HEK293 (cell line): ENCODE data around the gene AIFM1.
A peak's percentile ranks its signal among the peaks of the same experiment; 100 is the strongest.

Source experiments
- CTCF ChIA-PET: fragments of 350-600 bp; formaldehyde crosslinking; extraction: SDS; loops from one replicate; lab custom pipeline; 2021; ENCODE audit warnings: antibody characterized with exemption; lab: Yijun Ruan, JAX
- POLR2A ChIA-PET: fragments of 300-600 bp; formaldehyde crosslinking; extraction: SDS; loops from one replicate; lab custom pipeline; 2020; ENCODE audit warnings: antibody characterized with exemption, inconsistent platforms; lab: Yijun Ruan, JAX
- H3K27ac ChIP-seq: fragments of 200-500 bp; sonication (Bioruptor generic); 2 replicates; pipeline ENCODE4 v1.5.1; 2014; ENCODE audit warnings: low read depth, low read length, control low read depth, inconsistent platforms; ENCODE audit errors: extremely low read depth
- H3K36me3 ChIP-seq, 2 experiments: fragments of 200-500 bp in 1 of 2; sonication (Bioruptor generic) in 1 of 2; 1 replicate in 1 of 2; 2 replicates in 1 of 2; pipeline ENCODE4 v1.5.1; 2014 to 2017; ENCODE audit warnings: inconsistent platforms in 2 of 2, low read length in 2 of 2; ENCODE audit not compliant: control insufficient read depth in 2 of 2, insufficient read depth in 1 of 2
- H3K4me1 ChIP-seq: fragments of 200-500 bp; sonication (Bioruptor generic); 2 replicates; pipeline ENCODE4 v1.5.1; 2014; ENCODE audit warnings: mild to moderate bottlenecking, low read length, inconsistent platforms; ENCODE audit not compliant: control insufficient read depth, insufficient read depth
- H3K4me3 ChIP-seq: 2 replicates; pipeline ENCODE4 v1.5.1; 2011; ENCODE audit warnings: low read depth, mild to moderate bottlenecking, control low read depth, low read length, moderate library complexity
- H3K9me3 ChIP-seq: fragments of 200-500 bp; sonication (Bioruptor generic); 2 replicates; pipeline ENCODE4 v1.5.1; 2014; ENCODE audit warnings: low read depth, low read length, inconsistent platforms; ENCODE audit not compliant: control insufficient read depth, insufficient read depth
- BCL11B ChIP-seq: fragments of 450-650 bp; formaldehyde crosslinking; IDR thresholded peaks from 2 replicates; pipeline ENCODE4 v1.5.1; 2016; ENCODE audit warnings: low read depth, missing biosample characterization, missing genetic modification characterization
- EGR2 ChIP-seq: fragments of 450-650 bp; formaldehyde crosslinking; IDR thresholded peaks from 2 replicates; pipeline ENCODE4 v1.5.1; 2016; ENCODE audit warnings: low read depth, missing biosample characterization, missing genetic modification characterization
- GLI4 ChIP-seq: fragments of 450-650 bp; formaldehyde crosslinking; IDR thresholded peaks from 2 replicates; pipeline ENCODE4 v1.5.1; 2016; ENCODE audit warnings: missing biosample characterization, missing genetic modification characterization
- KLF1 ChIP-seq: fragments of 450-650 bp; formaldehyde crosslinking; IDR thresholded peaks from 2 replicates; pipeline ENCODE4 v1.5.1; 2016; ENCODE audit warnings: missing biosample characterization, missing genetic modification characterization
- KLF8 ChIP-seq: fragments of 450-650 bp; formaldehyde crosslinking; IDR thresholded peaks from 2 replicates; pipeline ENCODE4 v1.5.1; 2016; ENCODE audit warnings: missing biosample characterization, missing genetic modification characterization
- KLF9 ChIP-seq: fragments of 450-650 bp; formaldehyde crosslinking; IDR thresholded peaks from 2 replicates; pipeline ENCODE4 v1.5.1; 2016; ENCODE audit warnings: missing biosample characterization, missing genetic modification characterization, low read depth
- SALL2 ChIP-seq: fragments of 450-650 bp; formaldehyde crosslinking; IDR thresholded peaks from 2 replicates; pipeline ENCODE4 v1.5.0; 2017; ENCODE audit warnings: missing biosample characterization, mild to moderate bottlenecking, missing genetic modification characterization, borderline replicate concordance
- SCRT1 ChIP-seq: fragments of 450-650 bp; formaldehyde crosslinking; IDR thresholded peaks from 2 replicates; pipeline ENCODE4 v1.5.1; 2016; ENCODE audit warnings: missing biosample characterization, missing genetic modification characterization, borderline replicate concordance
- SP3 ChIP-seq: fragments of 450-650 bp; formaldehyde crosslinking; IDR thresholded peaks from 2 replicates; pipeline ENCODE4 v1.5.1; 2016; ENCODE audit warnings: missing biosample characterization, missing genetic modification characterization
- YY1 ChIP-seq: fragments of 450-650 bp; formaldehyde crosslinking; IDR thresholded peaks from 2 replicates; pipeline ENCODE4 v1.5.1; 2018; ENCODE audit warnings: missing biosample characterization, missing genetic modification characterization
- ZBTB20 ChIP-seq: fragments of 450-650 bp; formaldehyde crosslinking; IDR thresholded peaks from 2 replicates; pipeline ENCODE4 v1.5.1; 2016; ENCODE audit warnings: missing biosample characterization, missing genetic modification characterization
- ZBTB8A ChIP-seq: fragments of 450-650 bp; formaldehyde crosslinking; IDR thresholded peaks from 2 replicates; pipeline ENCODE4 v1.5.1; 2016; ENCODE audit warnings: missing biosample characterization, missing genetic modification characterization
- ZFHX2 ChIP-seq: fragments of 450-650 bp; formaldehyde crosslinking; conservative IDR thresholded peaks from 2 replicates; pipeline ENCODE4 v1.5.1; 2016; ENCODE audit warnings: missing biosample characterization, missing genetic modification characterization
- ZNF155 ChIP-seq: fragments of 450-650 bp; formaldehyde crosslinking; IDR thresholded peaks from 2 replicates; pipeline ENCODE4 v1.5.1; 2016; ENCODE audit warnings: missing biosample characterization, missing genetic modification characterization
- ZNF169 ChIP-seq: fragments of 450-650 bp; formaldehyde crosslinking; IDR thresholded peaks from 2 replicates; pipeline ENCODE4 v1.5.1; 2016; ENCODE audit warnings: missing biosample characterization, missing genetic modification characterization
- ZNF221 ChIP-seq: fragments of 450-650 bp; formaldehyde crosslinking; IDR thresholded peaks from 2 replicates; pipeline ENCODE4 v1.5.1; 2017; ENCODE audit warnings: missing biosample characterization, missing genetic modification characterization, borderline replicate concordance
- ZNF239 ChIP-seq: fragments of 450-650 bp; formaldehyde crosslinking; IDR thresholded peaks from 2 replicates; pipeline ENCODE4 v1.5.1; 2016; ENCODE audit warnings: missing biosample characterization, missing genetic modification characterization
- ZNF391 ChIP-seq: fragments of 450-650 bp; formaldehyde crosslinking; IDR thresholded peaks from 2 replicates; pipeline ENCODE4 v1.5.1; 2016; ENCODE audit warnings: low read depth, missing biosample characterization, missing genetic modification characterization, borderline replicate concordance
- ZNF501 ChIP-seq: fragments of 450-650 bp; formaldehyde crosslinking; IDR thresholded peaks from 2 replicates; pipeline ENCODE4 v1.5.1; 2016; ENCODE audit warnings: missing biosample characterization, missing genetic modification characterization
- ZNF513 ChIP-seq: fragments of 450-650 bp; IDR thresholded peaks from 2 replicates; pipeline ENCODE4 v1.5.1; 2018; ENCODE audit warnings: missing biosample characterization, missing genetic modification characterization
- ZNF544 ChIP-seq: fragments of 450-650 bp; formaldehyde crosslinking; IDR thresholded peaks from 2 replicates; pipeline ENCODE4 v1.5.0; 2017; ENCODE audit warnings: missing biosample characterization, missing genetic modification characterization
- ZNF558 ChIP-seq: fragments of 450-650 bp; formaldehyde crosslinking; IDR thresholded peaks from 2 replicates; pipeline ENCODE4 v1.5.1; 2016; ENCODE audit warnings: missing biosample characterization, missing genetic modification characterization
- ZNF600 ChIP-seq: fragments of 450-650 bp; formaldehyde crosslinking; IDR thresholded peaks from 2 replicates; pipeline ENCODE4 v1.5.1; 2016; ENCODE audit warnings: missing biosample characterization, missing genetic modification characterization
- ZNF660 ChIP-seq: fragments of 450-650 bp; IDR thresholded peaks from 2 replicates; pipeline ENCODE4 v1.5.1; 2018; ENCODE audit warnings: missing biosample characterization, mild to moderate bottlenecking, missing genetic modification characterization
- ZNF707 ChIP-seq: fragments of 450-650 bp; formaldehyde crosslinking; IDR thresholded peaks from 2 replicates; pipeline ENCODE4 v1.5.1; 2016; ENCODE audit warnings: missing biosample characterization, missing genetic modification characterization
- ZNF776 ChIP-seq: fragments of 450-650 bp; formaldehyde crosslinking; IDR thresholded peaks from 2 replicates; pipeline ENCODE4 v1.5.0; 2017; ENCODE audit warnings: missing biosample characterization, missing genetic modification characterization, borderline replicate concordance
- ZNF791 ChIP-seq: fragments of 450-650 bp; formaldehyde crosslinking; IDR thresholded peaks from 2 replicates; pipeline ENCODE4 v1.5.1; 2016; ENCODE audit warnings: missing biosample characterization, missing genetic modification characterization
- TF ChIP-seq, protein P1 (sequence below): fragments of 450-650 bp; formaldehyde crosslinking; IDR thresholded peaks from 2 replicates; pipeline ENCODE4 v1.5.1; 2017; ENCODE audit warnings: missing biosample characterization, mild to moderate bottlenecking, missing genetic modification characterization, moderate library complexity
- TF ChIP-seq, protein P2 (sequence below): fragments of 450-650 bp; formaldehyde crosslinking; IDR thresholded peaks from 2 replicates; pipeline ENCODE4 v1.5.1; 2016; ENCODE audit warnings: missing biosample characterization, missing genetic modification characterization

Gene AIFM1

GRCh38 chrX:130095249-130096030 lies 70.2 kb downstream of the AIFM1 start (continued):
- TF ChIP-seq, protein P1, sequence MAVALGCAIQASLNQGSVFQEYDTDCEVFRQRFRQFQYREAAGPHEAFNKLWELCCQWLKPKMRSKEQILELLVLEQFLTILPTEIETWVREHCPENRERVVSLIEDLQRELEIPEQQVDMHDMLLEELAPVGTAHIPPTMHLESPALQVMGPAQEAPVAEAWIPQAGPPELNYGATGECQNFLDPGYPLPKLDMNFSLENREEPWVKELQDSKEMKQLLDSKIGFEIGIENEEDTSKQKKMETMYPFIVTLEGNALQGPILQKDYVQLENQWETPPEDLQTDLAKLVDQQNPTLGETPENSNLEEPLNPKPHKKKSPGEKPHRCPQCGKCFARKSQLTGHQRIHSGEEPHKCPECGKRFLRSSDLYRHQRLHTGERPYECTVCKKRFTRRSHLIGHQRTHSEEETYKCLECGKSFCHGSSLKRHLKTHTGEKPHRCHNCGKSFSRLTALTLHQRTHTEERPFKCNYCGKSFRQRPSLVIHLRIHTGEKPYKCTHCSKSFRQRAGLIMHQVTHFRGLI (tag by site-specific recombination): no peak
- TF ChIP-seq ZNF707 (no peak), GLI4 (no peak), SALL2 (tag by site-specific recombination) (no peak), KLF1 (tag by site-specific recombination) (no peak), ZNF239 (no peak), ZNF391 (tag by site-specific recombination) (no peak), BCL11B (tag by site-specific recombination) (no peak)
- TF ChIP-seq, protein P2, sequence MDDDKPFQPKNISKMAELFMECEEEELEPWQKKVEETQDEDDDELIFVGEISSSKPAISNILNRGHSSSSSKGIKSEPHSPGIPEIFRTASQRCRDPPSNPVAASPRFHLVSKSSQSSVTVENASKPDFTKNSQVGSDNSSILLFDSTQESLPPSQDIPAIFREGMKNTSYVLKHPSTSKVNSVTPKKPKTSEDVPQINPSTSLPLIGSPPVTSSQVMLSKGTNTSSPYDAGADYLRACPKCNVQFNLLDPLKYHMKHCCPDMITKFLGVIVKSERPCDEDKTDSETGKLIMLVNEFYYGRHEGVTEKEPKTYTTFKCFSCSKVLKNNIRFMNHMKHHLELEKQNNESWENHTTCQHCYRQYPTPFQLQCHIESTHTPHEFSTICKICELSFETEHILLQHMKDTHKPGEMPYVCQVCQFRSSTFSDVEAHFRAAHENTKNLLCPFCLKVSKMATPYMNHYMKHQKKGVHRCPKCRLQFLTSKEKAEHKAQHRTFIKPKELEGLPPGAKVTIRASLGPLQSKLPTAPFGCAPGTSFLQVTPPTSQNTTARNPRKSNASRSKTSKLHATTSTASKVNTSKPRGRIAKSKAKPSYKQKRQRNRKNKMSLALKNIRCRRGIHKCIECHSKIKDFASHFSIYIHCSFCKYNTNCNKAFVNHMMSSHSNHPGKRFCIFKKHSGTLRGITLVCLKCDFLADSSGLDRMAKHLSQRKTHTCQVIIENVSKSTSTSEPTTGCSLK: no peak

DNA sequence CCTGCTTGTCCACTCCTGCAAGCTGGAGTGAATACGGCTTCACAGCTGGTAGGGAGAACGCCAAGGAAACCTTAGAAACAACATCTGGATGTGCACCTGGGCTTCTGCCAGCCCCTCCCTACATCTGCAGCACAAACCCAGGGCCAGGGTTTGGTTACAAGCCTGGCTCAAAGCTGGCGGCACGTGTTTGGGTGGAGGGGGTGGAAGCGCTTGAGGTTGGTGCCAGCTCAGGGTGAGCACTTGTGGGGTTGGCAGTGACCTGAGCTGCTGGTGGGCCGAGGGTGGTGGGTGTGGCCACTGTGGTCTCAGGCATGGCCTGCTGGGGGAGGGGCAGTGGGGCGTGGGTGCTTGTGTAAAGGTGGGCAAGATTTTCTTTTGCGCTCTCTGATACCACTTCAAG lies 70.9 kb downstream of the AIFM1 start:
- H3K4me1 ChIP-seq: no peaks in the 10 kb centered on the region
- CTCF ChIA-PET: interaction anchor here (1.6 to 1.7 kb wide), 2 partner anchors 14 to 15 kb away, joined by 3 to 9 read pairs; no protein-coding TSS in a partner anchor

GRCh38 chrX:130093271-130093670 lies 72.4 kb downstream of the AIFM1 start:
- Histone ChIP-seq H3K4me1 (no peaks in the 10 kb centered on the region), H3K4me3 (no peak overlapping the region), H3K36me3 (no peaks in the 10 kb centered on the region), H3K9me3 (no peaks in the 10 kb centered on the region), H3K27ac (no peak overlapping the region)
- no peak for TF ChIP-seq ZNF544 (tag by site-specific recombination)
- no peak for TF ChIP-seq ZNF660 (tag by site-specific recombination)
- no peak for TF ChIP-seq ZNF169 (tag by site-specific recombination)
- TF ChIP-seq ZNF558 (tag by site-specific recombination): no peak
- TF ChIP-seq ZNF791 (tag by site-specific recombination): no peak
- TF ChIP-seq ZNF513: no peak
- TF ChIP-seq ZFHX2 (tag by site-specific recombination): no peak
- no peak for TF ChIP-seq ZBTB8A (tag by site-specific recombination)
- TF ChIP-seq ZNF501 (tag by site-specific recombination): no peak
- no peak for TF ChIP-seq KLF8 (tag by site-specific recombination)
- no peak for TF ChIP-seq YY1 (tag by site-specific recombination)
- no peak for TF ChIP-seq ZNF600 (tag by site-specific recombination)
- TF ChIP-seq ZNF221 (tag by site-specific recombination): no peak
- TF ChIP-seq ZNF776 (tag by site-specific recombination): no peak
- no peak for TF ChIP-seq SCRT1
- no peak for TF ChIP-seq EGR2
- POLR2A ChIA-PET: no interaction called here
- CTCF ChIA-PET: interaction anchor here (1.2 kb wide), 1 partner anchor 14 kb away, joined by 4 read pairs; no protein-coding TSS in a partner anchor

More for the DNA sequence above, 70.9 kb downstream of the AIFM1 start:
- Histone ChIP-seq H3K4me3 (no peak overlapping the region), H3K36me3 (no peaks in the 10 kb centered on the region; a peak in 1 of 3 replicates), H3K27ac (no peak overlapping the region), H3K9me3 (no peaks in the 10 kb centered on the region)
- POLR2A ChIA-PET: interaction anchor here (0.7 kb wide), 1 partner anchor 14 kb away, joined by 17 read pairs; no protein-coding TSS in a partner anchor
- TF ChIP-seq SP3 (tag by site-specific recombination): no peak
- TF ChIP-seq EGR2: peak; percentile 91
- peak; percentile 72 for TF ChIP-seq ZFHX2 (tag by site-specific recombination)
- 0 out of 2 replicates have a peak, but pooled peaks have one; percentile 24 for TF ChIP-seq KLF9 (tag by site-specific recombination)
- no peak for TF ChIP-seq ZNF155
- TF ChIP-seq ZBTB20 (tag by site-specific recombination): no peak
